Activated T-cell treated with anti-CD3 and anti-CD28 coated beads, Interleukin-2, amount 50 U/mL, for 1 hour (primary cell): ENCODE results near the gene ZNF554.
"Not testable (repeated sequence)": the region's sequence is repeated elsewhere in the genome, so short reads cannot be mapped to it uniquely, and the experiment has no call there.

Source experiments
- DNase-seq: peaks from one replicate; pipeline ENCODE4 v3.0.0-alpha.2; 2020

ZNF554 gene

DNA sequence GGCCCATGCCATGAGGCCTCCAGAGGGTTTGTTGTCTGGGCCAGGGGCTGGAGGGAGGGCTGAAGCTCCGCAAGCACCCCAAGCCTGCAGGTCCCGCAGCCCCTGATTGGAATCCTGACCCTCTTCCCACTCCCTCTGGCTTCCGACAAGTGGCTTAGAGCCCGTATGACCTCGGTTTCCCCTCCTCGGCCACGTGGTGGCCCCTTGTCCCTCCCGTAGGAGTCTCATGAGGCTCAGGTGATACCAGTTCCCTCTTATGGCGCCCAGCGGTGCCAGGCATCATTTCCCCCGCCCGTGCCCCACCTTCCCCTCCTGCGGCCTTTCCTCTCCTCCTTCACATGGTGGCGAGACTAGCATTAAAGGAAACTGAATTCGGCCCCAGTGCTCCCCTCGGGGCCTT, 28.2 kb upstream of the ZNF554 start:
- DNase-seq: no peak

DNA sequence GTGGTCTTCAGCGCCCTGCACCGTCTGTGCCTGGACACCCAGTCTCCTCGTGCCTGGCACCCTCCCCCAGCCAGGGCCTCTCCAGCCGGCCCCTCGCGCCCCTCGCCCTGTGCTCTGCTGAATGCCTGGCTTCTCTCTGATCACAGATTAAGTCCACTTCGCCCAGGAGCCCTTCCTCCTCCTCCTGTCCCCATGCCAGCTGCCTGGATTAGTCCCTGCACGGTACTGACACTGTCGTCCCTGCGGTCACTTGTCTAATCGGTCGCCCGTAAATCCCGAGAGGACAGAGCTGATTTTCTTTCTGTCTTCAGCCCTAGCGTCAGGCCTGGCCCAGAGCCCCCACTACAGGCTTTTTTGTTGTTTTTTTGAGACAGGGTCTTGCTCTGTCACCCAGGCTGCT, 27.8 kb upstream of the ZNF554 start:
- no peak for DNase-seq

DNA sequence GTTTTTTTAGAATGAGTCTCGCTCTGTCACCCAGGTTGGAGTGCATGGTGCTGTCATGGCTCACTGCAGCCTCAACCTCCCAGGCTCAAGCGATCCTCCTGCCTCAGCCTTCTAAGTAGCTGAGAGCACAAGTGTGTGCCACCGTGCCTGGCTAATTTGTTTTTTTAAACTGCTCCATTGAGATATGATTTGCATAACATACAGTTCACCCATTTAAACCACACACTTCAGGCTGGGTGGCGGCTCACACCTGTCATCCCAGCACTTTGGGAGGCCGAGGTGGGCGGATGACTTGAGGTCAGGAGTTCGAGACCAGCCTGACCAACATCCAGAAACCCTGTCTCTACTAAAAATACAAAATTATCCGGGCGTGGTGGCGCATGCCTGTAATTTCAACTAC, 27.0 kb upstream of the ZNF554 start:
- DNase-seq: not testable (repeated sequence)

DNA sequence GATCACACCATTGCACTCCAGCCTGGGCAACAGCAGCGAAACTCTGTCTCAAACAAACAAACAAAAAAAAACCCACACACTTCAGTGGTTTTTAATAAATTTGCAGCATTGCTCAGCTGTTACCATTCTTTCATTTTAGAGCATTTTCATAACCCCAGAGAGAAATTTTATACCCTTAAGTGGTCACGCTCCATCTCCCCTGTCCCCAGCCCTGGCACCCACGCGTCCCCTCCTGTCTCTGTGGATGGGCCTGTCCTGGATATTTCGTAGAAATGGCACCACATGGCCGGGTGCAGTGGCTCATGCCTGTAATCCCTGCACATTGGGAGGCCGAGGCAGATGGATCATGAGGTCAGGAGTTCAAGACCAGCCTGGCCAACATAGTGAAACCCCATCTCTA, 26.5 kb upstream of the ZNF554 start:
- DNase-seq: no peak

DNA sequence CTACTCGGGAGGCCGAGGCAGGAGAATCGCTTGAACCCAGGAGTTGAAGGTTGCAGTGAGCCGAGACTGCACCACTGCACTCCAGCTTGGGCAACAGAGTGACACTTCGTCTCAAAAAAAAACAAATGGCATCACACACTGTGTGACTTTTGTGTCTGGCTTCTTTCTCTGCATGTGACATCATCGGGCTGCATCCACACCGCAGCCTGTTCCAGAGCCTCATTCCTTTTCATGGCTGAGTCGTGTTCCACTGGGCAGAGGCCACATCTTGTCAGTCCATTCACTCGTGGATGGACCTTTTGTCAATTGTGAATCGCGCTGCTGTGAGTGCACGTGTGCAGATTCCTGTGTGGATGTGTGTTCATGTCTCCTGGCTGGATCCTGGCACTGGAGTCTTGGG, 26.1 kb upstream of the ZNF554 start:
- DNase-seq: no peak

DNA sequence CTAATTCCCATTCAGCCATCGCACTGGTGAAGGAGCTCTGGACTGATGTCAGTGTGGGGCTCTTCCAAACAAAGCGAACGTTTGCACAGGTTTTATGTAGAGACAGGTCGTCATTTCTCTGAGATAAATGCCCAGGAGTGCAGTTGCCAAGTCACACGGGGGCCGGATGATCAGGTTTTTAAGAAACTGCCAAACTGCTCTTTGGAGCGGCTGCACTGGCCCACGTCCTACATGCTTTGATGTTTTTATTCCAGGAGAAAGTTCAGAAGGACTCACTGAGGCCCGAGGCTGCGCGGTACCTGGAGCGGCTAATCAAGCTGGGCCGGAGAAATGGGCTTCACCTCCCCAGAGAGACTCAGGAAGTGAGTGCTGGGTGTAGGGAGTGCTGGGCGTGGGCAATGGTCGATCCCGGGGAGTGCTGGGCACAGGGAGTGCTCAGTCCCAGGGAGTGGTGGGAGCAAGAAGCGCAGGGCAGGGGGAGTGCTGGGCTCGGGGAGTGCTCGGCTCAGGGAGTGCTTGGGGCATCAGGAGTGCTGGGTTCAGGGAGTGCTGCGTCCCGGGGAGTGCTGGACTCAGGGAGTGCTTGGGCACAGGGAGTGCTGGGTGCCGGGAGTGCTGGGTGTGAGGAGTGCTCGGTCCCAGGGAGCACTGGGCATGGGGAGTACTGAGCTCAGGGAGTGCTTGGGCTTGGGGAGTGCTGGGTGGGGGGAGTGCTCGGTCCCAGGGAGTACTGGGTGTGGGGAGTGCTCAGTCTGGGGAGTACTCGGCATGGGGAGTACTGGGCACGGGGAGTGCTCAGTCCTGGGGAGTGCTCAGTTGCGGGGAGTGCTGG, 23.6 kb upstream of the ZNF554 start:
- DNase-seq: no peak

DNA sequence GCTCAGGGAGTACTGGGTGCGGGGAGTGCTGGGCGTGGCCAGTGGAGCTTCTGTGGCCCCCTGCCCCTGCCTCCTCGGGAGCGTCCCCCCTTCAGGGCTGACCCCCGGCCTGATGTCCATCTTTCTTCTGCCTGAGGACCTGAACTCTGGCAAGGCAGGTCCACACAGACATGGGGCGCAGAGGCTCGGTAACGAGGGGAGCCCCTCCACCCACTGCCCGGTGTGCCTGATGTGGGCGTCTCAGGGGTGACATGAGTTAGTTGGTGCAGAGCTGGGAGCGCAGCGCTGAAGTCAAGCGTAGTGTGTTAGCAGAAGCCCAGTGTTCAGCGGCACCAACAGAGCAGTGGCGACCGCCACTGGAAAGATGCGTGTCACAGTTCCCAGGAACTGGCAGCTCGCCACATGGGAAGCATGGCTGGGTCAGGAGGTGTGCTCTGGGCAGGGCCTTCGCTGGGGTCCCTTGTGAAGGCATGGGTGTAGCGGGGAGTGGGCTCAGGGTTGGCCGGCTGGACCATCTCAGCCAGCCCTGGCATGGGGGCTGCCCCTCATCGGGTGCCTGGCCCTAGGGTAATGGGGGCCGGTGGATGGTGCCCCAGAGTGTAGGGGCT, 22.9 kb upstream of the ZNF554 start:
- no peak for DNase-seq

DNA sequence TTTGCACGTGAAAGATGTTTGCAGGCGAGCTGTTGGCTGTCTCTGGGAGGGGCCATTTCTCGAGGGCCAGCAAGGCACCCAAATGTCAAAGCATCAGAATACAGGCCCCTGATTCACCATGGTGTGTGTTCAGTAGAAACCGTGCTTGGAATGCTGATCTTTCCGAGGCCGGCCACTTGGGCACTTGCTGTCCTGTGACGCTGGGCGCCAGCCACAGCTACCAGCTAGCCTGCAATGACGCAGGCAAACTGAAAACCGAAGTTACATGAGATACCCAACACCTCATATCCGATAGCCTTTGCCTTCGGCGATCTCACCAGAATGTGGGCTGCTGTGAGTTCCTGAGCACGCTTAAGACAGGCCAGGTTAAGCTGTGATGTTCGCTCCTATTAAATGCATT, 22.4 kb upstream of the ZNF554 start:
- no peak for DNase-seq

DNA sequence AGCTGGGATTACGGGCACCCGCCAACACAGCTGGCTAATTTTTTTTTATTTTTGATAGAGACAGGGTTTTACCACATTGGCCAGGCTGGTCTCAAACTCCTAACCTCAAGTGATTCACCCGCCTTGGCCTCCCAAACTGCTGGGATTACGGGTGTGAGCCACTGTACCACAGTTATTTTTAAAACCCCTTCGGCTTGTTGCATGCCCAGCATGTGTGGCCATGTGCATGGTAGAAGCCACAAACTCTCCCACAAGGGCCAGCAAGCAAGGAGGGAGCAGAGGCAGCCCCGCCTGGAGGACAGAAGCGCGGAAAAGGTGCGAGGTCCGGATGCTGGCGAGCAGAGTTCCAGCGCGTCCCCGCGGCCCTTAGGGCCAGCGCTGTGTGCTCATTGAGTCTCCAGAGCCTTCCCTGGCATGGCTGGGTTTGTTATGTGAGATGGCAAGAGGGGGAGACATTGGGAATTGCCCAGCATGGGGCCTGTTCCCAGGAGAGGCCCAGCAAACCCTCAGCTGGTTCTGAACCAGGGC, 21.4 kb upstream of the ZNF554 start:
- DNase-seq: no peak

DNA sequence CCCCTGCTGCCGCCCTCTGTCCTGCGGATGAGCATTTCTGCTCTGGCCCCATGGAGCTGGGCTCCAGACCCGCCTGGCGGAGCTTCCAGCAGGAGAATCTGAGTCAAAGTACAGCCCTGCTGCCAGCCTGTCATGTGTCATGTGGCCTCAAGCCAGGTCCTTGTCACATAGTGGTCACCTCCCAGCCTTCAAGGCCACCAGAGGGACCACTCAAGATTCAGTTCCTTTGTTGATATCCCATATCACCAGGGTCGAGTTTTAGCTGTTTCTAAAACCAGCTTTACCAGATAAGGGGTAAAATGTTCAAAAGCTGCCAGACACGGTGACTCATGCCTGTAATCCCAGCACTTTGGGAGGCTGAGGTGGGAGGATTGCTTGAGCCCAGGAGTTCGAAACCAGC, 20.9 kb upstream of the ZNF554 start:
- no peak for DNase-seq

DNA sequence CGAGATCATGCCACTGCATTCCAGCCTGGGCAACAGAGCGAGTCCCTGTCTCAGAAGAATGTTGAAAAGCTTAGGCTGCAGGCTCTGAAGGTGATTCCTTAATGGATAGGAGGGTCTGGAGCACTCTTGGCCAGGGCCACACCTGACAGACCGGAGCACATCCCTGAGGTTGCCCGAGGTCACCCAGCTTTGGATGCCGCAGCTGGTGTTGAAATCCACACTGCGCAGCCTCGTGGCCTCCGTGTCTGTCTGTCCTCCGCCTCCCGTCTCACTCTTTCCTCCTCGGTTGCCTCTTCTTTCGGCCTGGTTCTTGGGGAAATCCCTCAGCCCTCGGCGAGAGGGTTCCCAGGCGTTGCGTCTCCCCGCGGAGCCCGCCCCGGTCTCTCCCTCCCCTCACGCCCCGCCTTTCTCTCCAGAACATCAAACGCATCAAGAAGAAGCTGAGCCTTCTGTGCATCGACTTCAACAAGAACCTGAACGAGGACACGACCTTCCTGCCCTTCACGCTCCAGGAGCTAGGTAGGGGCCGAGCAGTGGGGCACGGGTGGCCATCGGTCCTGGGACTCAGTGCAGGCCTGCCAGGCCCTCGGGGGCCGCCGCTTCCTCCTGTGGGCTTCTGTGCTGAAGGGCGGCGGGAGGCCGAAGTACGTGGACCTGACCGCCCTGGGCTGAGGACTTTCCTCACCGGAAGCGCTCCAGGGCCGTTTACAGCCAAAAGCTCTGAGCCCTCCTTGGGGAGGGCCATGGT, 20.2 kb upstream of the ZNF554 start:
- no peak for DNase-seq

DNA sequence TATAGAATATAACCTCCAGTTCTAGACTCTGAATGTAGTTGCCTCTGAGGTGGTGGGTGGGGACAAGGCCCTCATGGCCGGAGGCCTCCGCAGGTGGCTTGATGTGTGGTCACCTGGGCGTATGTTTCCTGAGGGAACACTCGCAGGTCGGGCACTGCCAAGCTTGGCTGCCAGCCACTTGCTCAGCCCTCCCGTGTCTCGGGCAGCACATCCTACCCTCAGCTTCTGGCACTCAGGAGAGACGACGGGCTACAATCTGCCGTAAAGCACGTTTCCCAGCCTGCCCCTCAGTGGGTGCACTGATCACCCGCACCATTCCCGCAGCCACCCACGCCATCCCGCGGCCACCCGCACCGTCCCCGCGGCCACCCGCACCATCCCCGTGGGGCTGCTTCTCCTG, 19.2 kb upstream of the ZNF554 start:
- DNase-seq: no peak

DNA sequence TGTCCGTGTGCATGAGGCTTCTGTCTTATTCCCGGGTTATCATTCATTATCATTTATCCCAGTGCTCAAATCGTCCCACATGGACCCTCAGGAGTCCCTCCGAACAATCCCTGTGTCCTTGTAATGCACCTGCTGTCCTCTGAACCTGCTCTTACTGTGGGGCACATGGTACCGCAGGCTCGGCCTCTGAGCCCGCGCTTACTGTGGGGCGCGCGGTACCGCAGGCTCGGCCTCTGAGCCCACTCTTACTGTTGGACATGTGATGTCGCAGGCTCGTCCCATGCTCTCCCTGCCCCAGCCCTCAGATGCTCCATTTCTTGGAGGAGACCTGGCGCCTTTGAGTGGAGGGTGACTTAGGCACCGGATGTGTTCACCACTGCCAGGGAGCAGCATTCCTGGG, 16.8 kb upstream of the ZNF554 start:
- no peak for DNase-seq

DNA sequence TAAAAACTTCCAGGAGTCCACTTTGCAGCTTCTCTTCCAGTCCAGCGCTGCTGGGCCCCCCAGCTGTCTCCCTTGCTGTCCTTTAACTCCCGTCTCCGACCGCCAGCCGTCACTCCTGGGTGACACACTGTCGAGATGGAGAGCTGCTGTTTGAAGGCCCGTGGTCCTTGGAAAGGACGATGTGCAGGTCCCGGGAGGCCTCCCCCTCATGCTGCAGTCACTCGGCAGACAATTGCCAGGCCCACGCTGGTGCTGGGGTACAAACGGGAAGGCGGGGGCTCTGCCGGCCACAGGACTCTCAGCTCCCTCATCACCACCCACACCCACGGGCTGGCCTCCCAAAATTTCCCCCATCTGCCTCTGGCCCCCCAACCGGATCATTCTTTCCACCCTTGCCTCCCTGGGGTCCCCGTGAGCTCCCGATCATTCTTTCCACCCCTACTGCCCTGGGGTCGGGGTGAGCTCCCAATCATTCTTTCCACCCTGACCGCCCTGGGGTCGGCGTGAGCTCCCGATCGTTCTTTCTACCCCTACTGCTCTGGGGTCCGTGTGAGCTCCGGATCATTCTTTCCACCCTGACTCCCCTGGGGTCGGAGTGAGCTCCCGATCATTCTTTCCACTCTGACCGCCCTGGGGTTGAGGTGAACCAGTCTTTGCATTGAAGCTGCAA, 16.0 kb upstream of the ZNF554 start:
- DNase-seq: no peak

DNA sequence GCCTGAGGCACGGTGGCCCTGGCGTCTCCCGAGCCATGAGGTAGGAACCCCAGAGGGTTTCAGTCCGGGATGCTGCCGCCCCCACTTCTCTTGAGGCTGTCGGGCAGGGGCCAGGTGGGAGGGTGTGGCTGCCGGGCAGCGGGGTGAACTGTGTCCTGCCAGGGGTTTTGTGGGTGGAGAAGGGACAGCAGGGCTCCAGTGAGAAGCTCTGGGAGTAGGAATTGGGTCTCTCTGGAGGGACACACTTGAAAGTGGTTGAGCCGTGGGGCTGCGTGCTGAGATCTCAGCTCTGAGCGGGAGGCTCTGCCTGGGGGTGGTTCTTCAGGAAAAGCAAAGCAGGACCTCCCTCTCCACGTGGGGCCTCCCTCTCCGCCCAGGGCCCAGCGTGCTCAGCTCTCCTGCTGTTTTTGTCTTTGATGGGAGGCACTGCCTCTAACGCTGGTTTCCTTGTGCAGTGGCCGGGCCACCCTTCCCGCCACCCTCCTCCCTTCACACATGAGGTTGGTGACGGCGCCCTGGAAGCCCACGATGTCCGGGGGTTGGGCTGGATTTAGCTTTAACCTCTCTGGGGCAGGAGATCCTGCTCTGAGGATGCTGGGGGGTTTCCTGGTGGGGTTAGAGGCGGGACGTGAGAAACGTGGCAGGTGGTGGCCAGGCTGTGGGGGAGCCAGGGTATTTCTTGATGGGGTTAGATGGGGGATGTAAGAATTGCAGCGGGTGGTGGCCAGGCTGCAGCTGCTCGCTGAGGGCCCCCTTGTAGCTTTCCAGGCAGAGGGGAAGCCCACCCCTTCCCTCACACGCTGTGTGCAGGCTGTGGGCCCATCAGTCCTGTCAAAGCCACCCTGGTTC, 15.3 kb upstream of the ZNF554 start:
- no peak for DNase-seq

DNA sequence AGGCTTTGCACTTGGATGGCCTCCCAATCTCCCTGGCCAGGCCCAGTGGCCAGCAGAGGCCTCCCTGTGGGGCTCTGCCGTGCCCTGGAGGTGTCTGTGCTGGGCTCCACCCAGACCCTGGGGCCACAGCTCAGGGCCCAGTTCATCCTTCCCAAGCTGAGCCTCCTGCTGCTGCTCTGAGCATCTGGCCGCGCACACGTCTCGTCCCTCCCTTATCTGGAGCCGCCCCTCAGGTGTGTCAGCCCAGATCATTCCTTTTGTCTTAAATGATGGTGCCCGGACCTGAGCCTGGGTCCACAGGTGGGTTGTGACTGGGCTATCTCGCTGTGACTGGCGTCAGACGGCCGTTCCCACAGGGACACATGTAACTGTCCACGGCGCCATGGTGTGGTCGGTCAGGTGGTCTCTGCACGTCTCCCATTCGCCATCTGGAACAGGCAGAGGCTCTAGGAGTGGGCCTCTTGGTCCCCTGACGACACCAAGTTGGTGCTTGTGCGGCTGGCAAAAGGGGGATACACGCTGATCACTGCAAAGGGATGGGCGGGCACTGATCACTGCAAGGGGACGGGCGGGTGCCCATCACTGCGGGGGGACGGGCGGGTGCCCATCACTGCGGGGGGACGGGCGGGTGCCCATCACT, 14.3 kb upstream of the ZNF554 start:
- DNase-seq: no peak

DNA sequence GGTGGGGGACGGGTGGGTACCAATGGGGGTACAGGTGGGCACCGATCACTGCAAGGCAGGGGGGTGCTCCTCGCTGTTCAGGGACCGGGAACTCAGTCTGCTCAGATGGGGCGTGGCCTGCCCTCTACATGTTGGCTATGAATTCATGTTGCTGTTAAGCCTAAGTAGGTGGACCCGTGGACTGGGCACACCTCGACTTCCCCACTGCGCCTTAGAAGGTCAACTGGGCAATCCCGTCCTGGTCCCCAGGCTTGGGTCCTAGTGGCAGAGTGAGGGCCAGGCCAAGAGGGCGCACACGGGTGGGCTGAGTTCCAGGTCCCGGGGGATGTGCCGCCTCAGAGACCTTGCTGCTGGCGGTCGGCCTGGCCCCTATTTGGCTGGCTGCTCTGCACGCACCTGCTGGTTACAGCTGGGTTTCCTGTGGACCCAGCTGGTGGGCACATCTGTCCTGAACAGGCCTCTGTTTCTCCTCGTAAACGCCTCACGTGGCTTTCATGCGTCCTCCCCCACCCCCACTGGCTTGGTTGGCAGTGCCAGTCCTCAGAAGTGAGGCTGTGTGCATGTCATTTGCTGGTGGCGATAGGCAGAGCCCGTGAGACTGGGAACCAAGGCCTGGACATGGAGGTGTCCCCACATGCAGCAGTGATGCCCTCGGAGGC, 13.5 kb upstream of the ZNF554 start:
- no peak for DNase-seq

DNA sequence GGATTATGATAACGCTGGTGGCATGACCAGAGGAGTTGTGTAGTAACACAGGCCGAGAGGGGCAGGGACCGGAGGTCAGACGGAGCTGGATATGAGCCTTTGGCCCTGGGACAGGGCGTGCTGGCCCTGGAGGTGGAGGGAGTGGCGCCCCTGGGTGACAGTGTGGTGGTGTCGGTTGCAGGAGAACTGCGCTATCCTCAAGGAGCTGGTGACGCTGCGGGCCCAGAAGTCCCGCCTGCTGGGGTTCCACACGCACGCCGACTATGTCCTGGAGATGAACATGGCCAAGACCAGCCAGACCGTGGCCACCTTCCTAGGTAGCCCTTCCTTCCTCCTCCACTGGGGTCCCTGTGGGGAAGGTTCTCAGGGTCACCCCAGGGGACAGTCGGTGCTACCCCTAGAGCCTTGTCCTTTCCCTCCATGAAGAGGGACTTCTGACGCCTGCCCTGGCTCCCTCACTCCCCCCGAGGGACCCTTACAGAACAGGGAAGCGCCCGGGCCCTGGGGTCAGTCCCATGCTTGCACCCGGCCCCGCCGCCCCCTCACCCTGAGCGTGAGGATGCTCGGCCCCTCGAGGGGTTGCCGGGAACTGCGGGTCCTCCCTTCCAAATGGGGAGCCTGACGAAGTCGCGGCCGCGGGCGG, 12.8 kb upstream of the ZNF554 start:
- no peak for DNase-seq

DNA sequence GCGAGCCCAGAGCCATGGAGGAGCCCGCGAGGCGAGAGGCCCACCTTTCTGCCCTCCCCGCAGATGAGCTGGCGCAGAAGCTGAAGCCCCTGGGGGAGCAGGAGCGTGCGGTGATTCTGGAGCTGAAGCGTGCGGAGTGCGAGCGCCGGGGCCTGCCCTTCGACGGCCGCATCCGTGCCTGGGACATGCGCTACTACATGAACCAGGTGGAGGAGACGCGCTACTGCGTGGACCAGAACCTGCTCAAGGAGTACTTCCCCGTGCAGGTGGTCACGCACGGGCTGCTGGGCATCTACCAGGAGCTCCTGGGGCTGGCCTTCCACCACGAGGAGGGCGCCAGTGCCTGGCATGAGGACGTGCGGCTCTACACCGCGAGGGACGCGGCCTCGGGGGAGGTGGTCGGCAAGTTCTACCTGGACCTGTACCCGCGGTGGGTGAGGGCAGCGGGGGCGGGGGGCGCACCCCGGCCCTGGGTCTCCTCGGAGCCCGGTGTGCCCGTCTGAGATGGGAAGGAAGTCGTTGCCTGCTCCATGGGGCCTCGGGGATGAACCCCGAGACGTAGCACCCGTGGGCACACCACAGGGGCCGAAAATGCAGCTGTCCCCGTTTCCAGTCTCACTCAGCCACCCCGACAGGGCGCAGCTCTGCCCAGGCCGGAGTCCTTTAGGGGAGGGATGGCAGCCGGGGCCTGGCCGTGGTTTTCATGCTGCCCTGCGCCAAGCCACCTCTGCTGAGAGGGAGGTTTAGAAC, 12.1 kb upstream of the ZNF554 start:
- DNase-seq: no peak
